K562 (cell line): Measurements from ENCODE around the gene ITGB5. TPM values are rescaled to one million over a fixed set of nuclear protein-coding genes. Genes with fewer than 3 reads are reported as not detected.

Source experiments
- ATAC-seq: fragments of 200-7000 bp; cut with Tn5 transposase; 3 replicates; pipeline ENCODE4 v1.9.1; 2020; ENCODE audit warnings: moderate library complexity
- BruUV-seq: library from RNA; stranded (reverse); fragments of 400-500 nt; replicated peaks from 2 replicates; lab custom pipeline; 2021; lab: Mats Ljungman, UMichigan
- CTCF ChIA-PET: fragments of 300-600 bp; formaldehyde crosslinking; extraction: SDS; loops from one replicate; lab custom pipeline; 2021; ENCODE audit warnings: low intra/inter-chr PET ratio; lab: Yijun Ruan, JAX
- POLR2A ChIA-PET: fragments of 300-600, 350-650 bp; sonication (Branson Sonifier 250); formaldehyde crosslinking; extraction: SDS; loops from one replicate; lab custom pipeline; 2021; ENCODE audit warnings: antibody characterized with exemption, inconsistent platforms; lab: Yijun Ruan, JAX
- DNase-seq, 4 experiments: peaks; one replicate each; pipeline versions ENCODE4 v3.0.0 to v3.0.0-alpha.2; 2011 to 2018; ENCODE audit warnings: low spot score in 3 of 4, mixed read lengths in 3 of 4; ENCODE audit errors: extremely low read depth in 1 of 4
- FAIRE-seq: peaks from 2 replicates; lab custom pipeline; 2011; peaks lifted over from hg19 to GRCh38; lab: Jason Lieb, UNC
- H2AFZ ChIP-seq: 2 replicates; pipeline ENCODE4 v1.6.0; 2011; ENCODE audit warnings: low read depth, low read length, control low read depth, inconsistent platforms
- H3K27ac ChIP-seq: fragments of 200-600 bp; 3 replicates; pipeline ENCODE4 v1.8.0; 2011; ENCODE audit warnings: low read depth, mild to moderate bottlenecking, control low read depth, inconsistent platforms, low read length, moderate library complexity, mixed read lengths; ENCODE audit errors: extremely low read depth
- H3K27me3 ChIP-seq, 2 experiments: fragments of 300-600 bp in 1 of 2; 2 replicates in 1 of 2; 3 replicates in 1 of 2; pipeline versions ENCODE4 v1.6.0 to v1.8.0; 2011; ENCODE audit warnings: inconsistent platforms in 2 of 2, low read length in 2 of 2, mild to moderate bottlenecking in 1 of 2, mixed read lengths in 1 of 2, moderate library complexity in 1 of 2; ENCODE audit not compliant: control insufficient read depth in 2 of 2, insufficient read depth in 2 of 2
- H3K36me3 ChIP-seq: fragments of 300-600 bp; 3 replicates; pipeline ENCODE4 v1.8.0; 2011; ENCODE audit warnings: mild to moderate bottlenecking, low read length, inconsistent platforms; ENCODE audit not compliant: control insufficient read depth, insufficient read depth
- H3K4me1 ChIP-seq, 2 experiments: fragments of 200-600 bp in 1 of 2; replicated peaks in 1 of 2; 2 replicates in 1 of 2; 3 replicates in 1 of 2; pipeline versions ENCODE4 v1.5.1 to v1.8.0; 2011; ENCODE audit warnings: inconsistent platforms in 2 of 2, low read length in 2 of 2, mild to moderate bottlenecking in 1 of 2, mixed read lengths in 1 of 2, moderate library complexity in 1 of 2; ENCODE audit not compliant: control insufficient read depth in 2 of 2, insufficient read depth in 2 of 2
- H3K4me2 ChIP-seq: 2 replicates; pipeline ENCODE4 v1.6.1; 2011; ENCODE audit warnings: low read length, control low read depth, inconsistent platforms, mixed read lengths; ENCODE audit not compliant: insufficient read depth
- H3K4me3 ChIP-seq: fragments of 200-600 bp; sonication (generic), shearing (Covaris generic); 2 replicates; pipeline ENCODE4 v1.5.1; 2016; ENCODE audit warnings: control low read depth, inconsistent platforms
- H3K79me2 ChIP-seq: fragments of 200-600 bp; 3 replicates; pipeline ENCODE4 v1.8.0; 2011; ENCODE audit warnings: low read length, inconsistent platforms; ENCODE audit not compliant: control insufficient read depth, insufficient read depth
- H3K9ac ChIP-seq, 2 experiments: 2 replicates each; pipeline versions ENCODE4 v1.6.0 to v1.6.1; 2011; ENCODE audit warnings: low read depth in 2 of 2, low read length in 2 of 2, control low read depth in 1 of 2, inconsistent platforms in 1 of 2, mild to moderate bottlenecking in 1 of 2, mixed read lengths in 1 of 2; ENCODE audit not compliant: insufficient read depth in 1 of 2
- H3K9me1 ChIP-seq: one replicate; pipeline ENCODE4 v1.6.0; 2011; ENCODE audit warnings: inconsistent platforms, mild to moderate bottlenecking, low read length, moderate library complexity; ENCODE audit not compliant: control insufficient read depth, insufficient read depth
- H3K9me3 ChIP-seq: replicated peaks from 2 replicates; pipeline ENCODE4 v1.5.1; 2011; ENCODE audit warnings: low read depth, low read length, inconsistent platforms; ENCODE audit not compliant: control insufficient read depth, insufficient read depth
- H4K20me1 ChIP-seq: replicated peaks from 2 replicates; pipeline ENCODE4 v1.6.1; 2011; ENCODE audit warnings: low read length, inconsistent platforms, mixed read lengths; ENCODE audit not compliant: control insufficient read depth, insufficient read depth
- DNMT1 ChIP-seq: fragments of 450-650 bp; IDR thresholded peaks from 2 replicates; pipeline ENCODE4 v1.6.1; 2016; ENCODE audit warnings: antibody characterized with exemption, mild to moderate bottlenecking
- FOXP4 ChIP-seq: sonication (generic); formaldehyde crosslinking; IDR thresholded peaks from 2 replicates; pipeline ENCODE4 v1.8.0; 2022; ENCODE audit warnings: mild to moderate bottlenecking, missing genetic modification reagents, borderline replicate concordance
- HDAC1 ChIP-seq, 2 experiments: fragments of 450-650 bp; IDR thresholded peaks; 2 replicates each; pipeline ENCODE4 v1.6.1; 2016 to 2017; ENCODE audit warnings: inconsistent platforms in 1 of 2, mild to moderate bottlenecking in 1 of 2, moderate library complexity in 1 of 2
- LARP7 ChIP-seq: fragments of 450-650 bp; IDR thresholded peaks from 2 replicates; pipeline ENCODE4 v1.6.1; 2016
- NR3C1 ChIP-seq: sonication (generic); formaldehyde crosslinking; IDR thresholded peaks from 2 replicates; pipeline ENCODE4 v1.8.1; 2022; ENCODE audit warnings: missing genetic modification reagents
- WGBS: fragments of 100-300 bp; shearing (Covaris generic); methylation state at CpG from one replicate; pipeline ENCODE4 v1.1.6; 2016; ENCODE audit warnings: low coverage, mixed read lengths; ENCODE audit not compliant: insufficient coverage; ENCODE audit errors: missing lambda C conversion rate; 5-methylcytosine and 5-hydroxymethylcytosine counted together
- in situ Hi-C: fragments of 300-500 bp; cut with MboI; formaldehyde crosslinking; loops from 4 replicates; pipeline ENCODE4 v1.15.0; 2018; ENCODE audit warnings: inconsistent platforms, mixed read lengths
- intact Hi-C: fragments of 100-400 bp; cut with micrococcal nuclease; formaldehyde crosslinking; loops from 2 replicates; pipeline ENCODE4 v1.14.2; 2022
- polyA plus RNA-seq, 8 experiments: library from polyadenylated mRNA; depleted of rRNA in 4 of 8; stranded (reverse) in 5 of 8; unstranded in 3 of 8; fragments of >200 nt; fragmentation: Nextera tagmentation in 2 of 8; fragmentation: Illumina TruSeq in 1 of 8; extraction: Ambion mirVana in 2 of 8; extraction: Trizol in 1 of 8; gene quantifications; 2 replicates each; pipeline versions ENCODE4 v1.2.1 to v1.2.3, GENCODE V29; 2011 to 2014; ENCODE audit warnings: inconsistent platforms in 1 of 8, missing spikeins in 1 of 8
- total RNA-seq, 7 experiments: library from RNA; depleted of rRNA in 6 of 7; stranded (reverse); fragments of >200 nt in 6 of 7; fragmentation: Illumina TruSeq in 2 of 7; extraction: Trizol in 2 of 7; gene quantifications; 2 replicates each; pipeline versions ENCODE4 v1.2.1 to v1.2.3, GENCODE V29; 2011 to 2021; ENCODE audit warnings: low replicate concordance in 1 of 7

Gene ITGB5
- total and polyA plus RNA-seq, 9 of the 15 experiments (the other 6 are each of a cell fraction or from before 2014, with no cell fraction given) = 1.7 to 46.8 (median 9.9) TPM

DNA sequence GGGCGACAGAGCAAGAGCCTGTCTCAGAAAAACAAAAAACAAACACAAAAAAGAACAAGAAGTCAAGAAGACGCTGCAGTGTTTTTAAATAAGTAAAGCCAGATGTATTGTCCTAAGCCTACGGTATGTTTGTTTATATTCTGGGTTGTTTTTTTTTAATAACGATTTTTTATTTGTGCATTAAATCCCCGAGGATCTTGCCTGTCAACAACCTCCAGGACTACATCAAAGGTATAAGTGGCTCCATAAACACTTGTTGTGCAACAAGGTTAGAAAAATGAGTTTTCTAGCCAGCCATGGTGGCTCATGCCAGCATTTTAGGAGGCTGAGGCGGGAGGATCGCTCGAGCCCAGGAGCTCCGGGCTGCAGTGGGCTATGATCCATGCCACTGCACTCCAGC, 26.1 kb downstream of the ITGB5 start (continued):
- TF ChIP-seq FOXP4 = no peak
- no peak for TF ChIP-seq DNMT1
- no peak for TF ChIP-seq HDAC1 (IDR thresholded peaks at IDR 0.05)

GRCh38 chr3:124860599-124860998, 26.6 kb downstream of the ITGB5 start:
- Histone ChIP-seq H3K27ac (no peak overlapping the region), H2AFZ (no peak overlapping the region), H3K36me3 (no peaks in the 10 kb centered on the region), H3K9me3 (no peaks in the 10 kb centered on the region), H3K4me1 (peaks cover 0 to 3% of the 10 kb centered on the region in 2 experiments; a peak in 2 of 5 replicates), H3K27me3 (no peaks in the 10 kb centered on the region), H3K4me3 (no peak overlapping the region), H3K79me2 (no peaks in the 10 kb centered on the region), H3K4me2 (no peak overlapping the region), H3K9me1 (no peaks in the 10 kb centered on the region), H4K20me1 (no peaks in the 10 kb centered on the region), H3K9ac (no peak overlapping the region)
- intact Hi-C loops = no loop called here
- BruUV-seq = no TSS peak
- DNase-seq (no peak), ATAC-seq (no peak), FAIRE-seq (no peak)
- ChIA-PET CTCF (no interaction called here), POLR2A (interaction anchor here (0.6 kb wide), 1 partner anchor 897 kb away, joined by 3 read pairs; no protein-coding TSS in a partner anchor)
- in situ Hi-C loops = no loop called here
- TF ChIP-seq LARP7 = no peak
- no peak for TF ChIP-seq NR3C1
- 93% methylated on average over 1 of the region's 1 CpG for WGBS
